GM19372 (cell line): ENCODE results near the gene FAM53A.
A peak's percentile ranks its signal among the peaks of the same experiment; 100 is the strongest.

Experiments used
- ATAC-seq: cut with Tn5 transposase; IDR thresholded peaks from one replicate; pipeline ENCODE4 v1.9.1; 2021; ENCODE audit warnings: mild to moderate bottlenecking, low read depth, moderate library complexity; ENCODE audit not compliant: unreplicated experiment

FAM53A gene, protein sequence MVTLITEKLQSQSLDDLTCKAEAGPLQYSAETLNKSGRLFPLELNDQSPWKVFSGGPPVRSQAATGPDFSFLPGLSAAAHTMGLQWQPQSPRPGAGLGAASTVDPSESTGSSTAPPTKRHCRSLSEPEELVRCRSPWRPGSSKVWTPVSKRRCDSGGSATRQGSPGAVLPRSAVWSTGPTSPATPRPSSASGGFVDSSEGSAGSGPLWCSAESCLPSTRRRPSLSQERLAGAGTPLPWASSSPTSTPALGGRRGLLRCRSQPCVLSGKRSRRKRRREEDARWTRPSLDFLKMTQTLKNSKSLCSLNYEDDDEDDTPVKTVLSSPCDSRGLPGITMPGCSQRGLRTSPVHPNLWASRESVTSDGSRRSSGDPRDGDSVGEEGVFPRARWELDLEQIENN

DNA sequence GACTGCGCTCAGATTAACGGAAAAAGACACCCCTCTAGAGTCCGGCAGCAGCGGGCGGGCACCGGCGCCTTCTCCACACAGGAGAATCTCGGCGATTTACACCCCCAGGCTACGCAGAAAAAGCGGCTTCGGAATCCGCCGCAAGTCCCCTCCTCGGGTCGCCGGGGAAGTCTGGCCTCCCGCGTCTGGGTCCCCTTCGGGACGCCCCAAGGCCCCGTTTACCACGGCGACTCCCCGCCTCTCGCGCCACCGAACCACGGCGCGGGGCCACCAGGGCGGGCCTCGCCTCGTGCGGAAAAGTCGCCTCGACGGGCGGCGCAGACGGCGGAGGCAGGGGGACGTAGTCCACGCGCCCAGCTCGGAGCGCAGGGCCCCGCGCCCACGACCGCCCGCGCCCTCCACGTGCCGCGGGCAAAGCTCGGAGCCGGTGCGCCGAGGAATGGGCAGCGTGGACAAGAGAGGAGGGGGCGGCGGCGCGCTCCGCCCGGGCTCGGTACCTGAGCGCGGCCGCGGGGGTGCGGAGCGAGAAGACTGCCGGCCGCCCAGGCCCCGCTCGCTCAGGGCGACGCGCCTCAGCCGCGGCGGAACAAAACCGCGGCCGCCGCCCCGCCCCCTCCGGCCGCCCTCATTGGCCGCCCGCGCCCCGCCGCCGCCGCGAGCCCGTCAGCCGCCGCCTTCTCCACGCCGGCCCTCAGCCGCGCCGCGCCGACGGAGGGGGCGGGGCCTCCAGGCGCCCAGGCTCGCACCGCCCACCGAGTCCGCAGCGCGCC lies at the start of gene FAM53A:
TSS of gene FAM53A (minus strand) at position 578 of the 770 bp plus-strand sequence. CDS start 15,572 bp downstream, outside the sequence.
- ATAC-seq = peak; percentile 90

DNA sequence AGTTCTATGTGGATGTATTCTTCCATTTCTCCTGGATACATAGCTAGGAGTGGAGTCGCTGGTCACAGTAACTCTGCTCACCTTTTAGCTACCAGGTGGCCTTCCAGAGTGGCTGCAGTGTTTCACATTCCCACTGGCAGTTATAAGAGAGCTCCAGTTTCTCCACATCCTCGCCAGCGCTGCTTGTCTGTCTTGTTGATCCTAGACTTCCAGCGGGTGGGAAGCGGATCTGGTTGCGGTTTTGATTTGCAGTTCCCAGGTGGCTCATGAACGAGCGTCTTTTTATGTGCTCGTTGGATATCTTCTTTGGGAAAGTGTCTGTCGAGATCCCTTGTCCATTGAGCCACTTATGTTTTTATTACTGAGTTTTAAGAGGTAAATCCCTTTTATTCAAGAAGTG lies 48.8 kb upstream of the FAM53A start:
- ATAC-seq = no peak

DNA sequence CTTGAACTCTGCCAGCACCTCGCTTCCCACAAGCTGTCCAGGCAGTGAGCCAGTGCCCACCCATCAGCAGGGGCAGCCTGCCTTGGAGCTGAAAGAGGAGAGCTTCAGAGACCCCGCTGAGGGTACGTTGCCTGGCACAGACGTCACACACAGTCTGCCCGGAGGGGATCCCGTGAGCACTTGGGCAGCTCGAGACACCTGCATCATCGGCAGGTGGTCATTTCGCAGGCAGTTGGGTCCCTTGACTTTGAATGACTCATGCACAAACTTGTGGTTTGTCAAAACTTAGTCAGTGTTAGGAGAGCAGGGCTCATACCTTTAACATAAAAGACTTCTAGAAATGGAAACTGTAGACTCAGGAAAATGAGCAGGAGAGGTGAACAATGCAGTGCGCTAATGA lies 47.1 kb upstream of the FAM53A start:
- no peak for ATAC-seq

DNA sequence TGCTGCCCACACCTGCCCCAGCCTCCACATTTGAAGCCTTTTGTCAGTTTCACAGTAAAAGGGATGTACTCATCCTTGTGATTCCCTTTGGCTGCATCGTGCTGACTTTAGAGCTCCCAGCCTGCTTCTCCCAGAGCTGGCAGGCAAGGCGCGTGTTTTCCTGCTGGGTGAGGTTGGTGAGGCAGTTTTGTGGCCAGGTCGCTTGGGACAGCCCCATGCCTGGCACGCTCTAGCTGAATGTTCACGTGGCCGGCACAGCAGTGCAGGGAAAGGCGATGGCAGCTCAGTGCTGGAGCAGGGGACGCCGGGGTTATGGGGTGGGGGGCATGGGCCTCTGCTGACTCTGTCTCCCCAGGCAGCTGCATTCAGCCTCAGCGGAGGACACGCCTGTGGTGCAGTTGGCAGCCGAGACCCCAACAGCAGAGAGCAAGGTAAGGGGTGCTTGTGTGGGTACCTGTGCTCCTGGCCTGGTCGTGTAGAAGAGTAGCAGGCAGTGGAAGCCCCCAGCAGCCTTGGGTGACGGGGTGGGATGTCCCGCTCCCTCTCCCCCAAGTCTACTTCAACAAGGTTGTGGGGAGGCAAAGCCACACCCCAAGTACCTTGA lies 46.5 kb upstream of the FAM53A start:
- ATAC-seq = no peak

DNA sequence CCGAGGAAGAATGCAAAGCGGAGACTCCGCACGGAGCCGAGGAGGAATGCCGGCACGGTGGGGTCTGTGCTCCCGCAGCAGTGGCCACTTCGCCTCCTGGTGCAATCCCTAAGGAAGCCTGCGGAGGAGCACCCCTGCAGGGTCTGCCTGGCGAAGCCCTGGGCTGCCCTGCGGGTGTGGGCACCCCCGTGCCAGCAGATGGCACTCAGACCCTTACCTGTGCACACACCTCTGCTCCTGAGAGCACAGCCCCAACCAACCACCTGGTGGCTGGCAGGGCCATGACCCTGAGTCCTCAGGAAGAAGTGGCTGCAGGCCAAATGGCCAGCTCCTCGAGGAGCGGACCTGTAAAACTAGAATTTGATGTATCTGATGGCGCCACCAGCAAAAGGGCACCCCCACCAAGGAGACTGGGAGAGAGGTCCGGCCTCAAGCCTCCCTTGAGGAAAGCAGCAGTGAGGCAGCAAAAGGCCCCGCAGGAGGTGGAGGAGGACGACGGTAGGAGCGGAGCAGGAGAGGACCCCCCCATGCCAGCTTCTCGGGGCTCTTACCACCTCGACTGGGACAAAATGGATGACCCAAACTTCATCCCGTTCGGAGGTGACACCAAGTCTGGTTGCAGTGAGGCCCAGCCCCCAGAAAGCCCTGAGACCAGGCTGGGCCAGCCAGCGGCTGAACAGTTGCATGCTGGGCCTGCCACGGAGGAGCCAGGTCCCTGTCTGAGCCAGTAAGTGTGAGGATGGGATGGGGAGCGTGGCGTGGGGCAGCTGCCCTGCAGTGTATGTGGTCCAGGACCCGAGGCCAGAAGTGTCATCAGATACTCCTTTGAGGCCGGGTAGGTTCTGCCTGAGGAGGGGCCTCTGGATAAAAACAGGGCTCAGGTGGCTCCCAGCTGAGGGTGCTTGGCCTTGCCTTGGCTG lies 44.2 kb upstream of the FAM53A start:
- no peak for ATAC-seq

DNA sequence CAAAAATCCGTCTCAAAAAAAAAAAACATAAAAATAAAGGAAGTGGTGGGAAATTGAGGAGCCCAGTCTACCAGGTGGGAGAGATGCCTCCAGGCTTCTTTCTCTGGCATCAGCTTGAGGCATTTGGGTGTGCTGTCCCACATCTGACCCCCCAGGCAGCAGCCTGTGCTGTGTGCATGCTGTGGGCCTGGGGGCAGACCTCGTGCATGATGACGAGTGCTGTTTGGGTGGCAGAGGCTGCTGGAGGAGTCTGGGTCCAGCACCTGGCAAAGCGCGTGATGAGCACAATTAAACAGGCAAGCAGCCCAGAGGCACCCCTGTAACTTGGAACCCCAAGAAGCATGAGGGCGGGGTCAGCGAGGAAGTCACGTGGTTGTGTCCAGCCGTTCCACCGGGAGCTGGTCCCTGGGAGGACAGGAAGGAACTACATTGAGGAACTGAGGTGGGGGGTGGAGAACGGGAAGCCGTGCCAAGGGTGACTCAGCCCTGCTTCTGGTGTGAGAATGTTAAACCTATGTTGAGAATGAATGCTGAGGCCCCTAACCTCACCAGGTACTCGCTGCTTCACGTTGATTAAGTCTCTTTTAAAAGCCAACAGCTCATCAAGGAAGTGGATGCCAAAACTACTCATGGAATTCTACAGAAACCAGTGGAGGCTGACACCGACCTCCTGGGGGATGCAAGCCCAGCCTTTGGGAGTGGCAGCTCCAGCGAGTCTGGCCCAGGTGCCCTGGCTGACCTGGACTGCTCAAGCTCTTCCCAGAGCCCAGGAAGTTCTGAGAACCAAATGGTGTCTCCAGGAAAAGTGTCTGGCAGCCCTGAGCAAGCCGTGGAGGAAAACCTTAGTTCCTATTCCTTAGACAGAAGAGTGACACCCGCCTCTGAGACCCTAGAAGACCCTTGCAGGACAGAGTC lies 43.3 kb upstream of the FAM53A start:
- ATAC-seq = no peak

DNA sequence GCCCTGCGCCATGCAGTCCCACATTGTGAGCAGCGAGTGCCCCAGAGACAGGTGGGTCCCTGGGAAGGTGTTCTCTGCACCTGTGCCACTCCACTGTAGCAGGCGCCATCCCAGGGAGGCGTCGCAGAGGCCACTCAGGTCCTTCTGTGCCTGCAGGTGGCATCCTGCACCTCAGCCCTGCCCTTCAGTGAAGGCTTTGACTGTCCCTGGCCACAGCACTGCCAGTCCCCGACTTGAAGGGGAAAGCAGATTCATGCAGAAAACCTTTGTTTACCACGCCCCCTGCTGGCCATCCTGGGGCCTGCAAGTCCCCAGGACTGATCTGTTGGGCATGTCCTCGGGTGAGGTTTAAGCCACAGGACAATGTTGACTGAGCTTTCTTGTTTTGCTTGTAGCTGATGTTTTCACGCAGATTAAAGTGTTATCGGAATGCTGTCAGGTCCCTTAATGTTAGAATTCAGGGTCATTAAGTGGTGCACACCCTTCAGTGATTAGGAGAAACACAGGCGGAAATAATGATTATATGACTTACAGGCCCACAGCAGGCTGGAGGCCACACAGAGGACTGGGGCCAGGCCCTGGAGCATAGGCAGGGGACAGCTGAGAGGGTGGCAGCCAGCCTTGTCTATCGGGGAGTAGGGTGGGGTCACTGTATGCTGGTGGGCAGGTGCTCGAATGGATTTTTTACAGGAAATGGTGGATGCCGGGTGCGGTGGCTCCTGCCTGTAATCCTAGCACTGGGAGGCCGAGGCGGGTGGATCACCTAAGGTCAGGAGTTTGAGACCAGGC lies 42.2 kb upstream of the FAM53A start:
- no peak for ATAC-seq

DNA sequence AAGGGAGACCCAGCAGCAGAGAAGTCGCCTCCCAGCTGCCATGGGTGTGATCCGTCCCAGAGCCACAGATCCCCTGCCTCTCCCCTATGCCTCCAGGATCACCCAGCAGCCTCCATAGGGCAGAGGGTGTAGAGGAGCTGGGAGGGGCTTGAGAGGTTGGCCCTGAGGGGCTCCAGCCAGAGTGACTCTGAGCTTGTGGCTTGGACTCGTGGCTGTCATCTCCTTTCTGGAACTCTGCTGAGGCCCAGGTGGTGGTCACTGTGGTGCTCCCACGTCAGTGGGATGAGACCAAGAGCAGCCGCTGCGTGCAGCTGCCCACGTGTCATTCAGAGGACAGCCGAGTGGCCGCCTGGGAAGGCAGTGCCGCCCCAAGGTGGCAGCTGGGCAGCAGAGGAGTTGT lies 41.4 kb upstream of the FAM53A start:
- no peak for ATAC-seq

DNA sequence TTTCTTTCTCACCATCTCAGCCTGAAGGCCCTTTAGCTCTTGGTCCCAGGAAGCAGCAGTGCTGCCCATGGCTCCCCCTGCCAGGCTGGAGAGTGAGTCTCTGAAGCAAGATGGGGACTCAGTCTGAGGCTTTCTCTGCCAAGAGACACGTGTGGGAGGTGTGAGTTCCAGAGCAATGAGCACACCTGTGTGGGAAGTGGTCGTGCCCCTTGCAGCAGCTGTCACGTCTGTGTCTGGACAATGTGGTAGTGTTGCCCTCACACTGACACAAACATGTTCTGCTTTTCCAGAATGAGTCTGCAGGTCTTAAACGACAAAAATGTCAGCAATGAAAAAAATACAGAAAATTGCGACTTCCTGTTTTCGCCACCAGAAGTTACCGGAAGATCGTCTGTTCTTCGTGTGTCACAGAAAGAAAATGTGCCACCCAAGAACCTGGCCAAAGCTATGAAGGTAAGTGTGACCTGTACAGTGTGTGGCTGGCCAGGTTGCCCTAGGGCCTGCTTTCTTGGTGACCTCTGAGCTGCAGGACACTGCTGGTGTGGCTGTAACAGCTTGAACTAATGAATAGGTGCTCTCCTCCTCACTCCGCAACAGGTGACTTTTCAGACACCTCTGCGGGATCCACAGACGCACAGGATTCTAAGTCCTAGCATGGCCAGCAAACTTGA lies 39.2 kb upstream of the FAM53A start:
- ATAC-seq = no peak

DNA sequence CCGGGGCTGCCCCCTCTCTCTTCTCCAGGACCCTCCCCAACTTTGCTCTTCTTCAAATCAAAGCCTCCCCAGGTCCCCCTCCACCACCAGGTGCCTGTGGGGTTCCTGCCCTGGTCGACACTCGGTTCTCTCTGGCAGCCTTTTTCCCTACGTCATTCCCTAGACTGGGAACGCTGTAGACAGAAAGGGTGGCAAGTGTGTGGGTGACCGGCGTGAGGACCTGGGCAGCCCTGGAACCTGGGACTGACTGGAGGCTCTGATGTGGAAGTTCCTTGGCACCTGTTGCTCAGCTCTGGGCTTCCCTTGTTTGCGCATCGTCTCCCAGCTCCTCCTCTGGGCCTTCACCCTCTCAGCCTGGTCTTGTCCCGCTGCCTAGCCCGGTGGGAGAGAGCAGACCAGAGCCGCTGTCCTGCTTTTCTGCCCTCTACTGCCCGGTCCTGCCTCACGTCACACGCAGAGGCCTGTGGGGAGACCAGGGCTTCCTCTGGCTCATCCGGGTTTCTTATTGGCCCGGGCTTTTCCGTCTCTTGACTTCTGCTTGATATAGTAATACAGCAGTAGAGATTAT lies 38.5 kb upstream of the FAM53A start:
- no peak for ATAC-seq

DNA sequence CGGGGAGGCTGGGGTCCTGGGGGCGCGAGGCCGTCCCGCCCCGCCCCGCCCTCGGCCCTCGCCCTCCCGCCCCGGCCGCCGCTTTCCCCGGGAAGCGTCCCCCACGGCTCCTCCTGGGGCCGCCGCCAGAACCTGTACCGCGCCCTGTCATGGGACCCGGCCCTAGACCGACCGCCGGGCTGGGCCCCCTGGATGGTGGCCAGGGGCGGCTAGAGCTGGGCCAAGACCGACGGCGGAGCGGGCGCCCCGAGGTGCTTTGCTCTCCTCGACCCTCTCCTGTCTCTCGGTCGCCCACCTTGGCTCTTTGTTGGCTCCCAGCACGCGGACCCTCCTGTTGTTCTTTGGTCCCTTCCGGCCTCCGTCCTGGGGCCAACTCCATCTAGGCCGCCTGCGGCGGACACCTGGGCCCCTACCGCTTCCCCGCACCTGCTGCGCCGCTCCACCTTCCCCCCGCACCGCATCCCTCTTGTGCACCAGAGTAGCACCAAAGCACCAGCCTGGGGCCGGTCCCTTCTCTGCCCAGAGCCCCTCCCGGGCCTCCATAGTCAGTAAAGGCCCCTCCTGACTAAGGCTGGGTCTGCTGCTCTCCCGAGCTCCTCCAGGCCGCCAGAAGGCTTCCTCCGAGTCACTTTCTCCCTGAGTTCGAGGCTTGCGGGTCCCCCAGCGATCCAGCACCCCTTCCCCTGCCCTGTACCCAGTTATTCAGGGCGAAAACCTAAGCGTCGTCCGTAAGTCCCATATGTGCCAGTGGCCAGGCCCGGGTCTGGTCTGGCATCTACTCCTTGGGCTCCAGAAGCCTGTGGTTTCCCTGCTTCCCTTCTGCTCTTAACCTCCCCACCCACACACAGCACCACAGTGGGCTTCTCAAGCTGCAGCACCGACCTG lies 37.8 kb upstream of the FAM53A start:
- no peak for ATAC-seq

DNA sequence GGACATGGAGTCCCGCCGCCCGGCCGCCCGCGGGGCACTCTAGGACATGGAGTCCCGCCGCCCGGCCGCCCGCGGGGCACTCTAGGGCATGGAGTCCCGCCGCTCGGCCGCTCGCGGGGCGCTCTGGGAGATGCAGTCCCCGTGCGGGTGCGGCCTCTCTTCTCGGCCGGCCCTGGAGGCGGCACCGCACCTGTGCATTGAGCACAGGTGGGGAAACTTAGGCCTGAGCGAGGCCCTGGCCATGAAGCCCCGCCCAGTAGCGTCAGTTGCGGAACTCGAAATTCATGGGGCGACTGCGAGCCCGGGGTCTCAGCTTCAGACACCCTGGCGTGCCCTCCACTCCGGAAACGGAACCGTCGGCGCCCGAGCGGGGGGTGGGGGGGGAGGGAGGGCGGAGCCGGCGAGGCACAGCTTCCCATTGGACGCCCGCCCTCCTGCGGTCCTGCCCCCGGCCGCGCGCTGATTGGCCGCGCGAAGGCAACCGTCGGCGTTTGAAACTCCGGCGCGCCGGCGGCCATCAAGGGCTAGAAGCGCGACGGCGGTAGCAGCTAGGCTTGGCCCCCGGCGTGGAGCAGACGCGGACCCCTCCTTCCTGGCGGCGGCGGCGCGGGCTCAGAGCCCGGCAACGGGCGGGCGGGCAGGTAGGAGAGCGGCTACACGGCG lies 37.0 kb upstream of the FAM53A start, which contains the start of the genes TACC3 and TMEM129:
TSS of gene TACC3 (plus strand) at position 519 of the 663 bp plus-strand sequence. CDS start 1,901 bp downstream, outside the sequence.
TSS of gene TMEM129 (minus strand) at position 321 of the 663 bp plus-strand sequence. CDS start 486 bp downstream, outside the sequence.
- peak; percentile 76 for ATAC-seq

DNA sequence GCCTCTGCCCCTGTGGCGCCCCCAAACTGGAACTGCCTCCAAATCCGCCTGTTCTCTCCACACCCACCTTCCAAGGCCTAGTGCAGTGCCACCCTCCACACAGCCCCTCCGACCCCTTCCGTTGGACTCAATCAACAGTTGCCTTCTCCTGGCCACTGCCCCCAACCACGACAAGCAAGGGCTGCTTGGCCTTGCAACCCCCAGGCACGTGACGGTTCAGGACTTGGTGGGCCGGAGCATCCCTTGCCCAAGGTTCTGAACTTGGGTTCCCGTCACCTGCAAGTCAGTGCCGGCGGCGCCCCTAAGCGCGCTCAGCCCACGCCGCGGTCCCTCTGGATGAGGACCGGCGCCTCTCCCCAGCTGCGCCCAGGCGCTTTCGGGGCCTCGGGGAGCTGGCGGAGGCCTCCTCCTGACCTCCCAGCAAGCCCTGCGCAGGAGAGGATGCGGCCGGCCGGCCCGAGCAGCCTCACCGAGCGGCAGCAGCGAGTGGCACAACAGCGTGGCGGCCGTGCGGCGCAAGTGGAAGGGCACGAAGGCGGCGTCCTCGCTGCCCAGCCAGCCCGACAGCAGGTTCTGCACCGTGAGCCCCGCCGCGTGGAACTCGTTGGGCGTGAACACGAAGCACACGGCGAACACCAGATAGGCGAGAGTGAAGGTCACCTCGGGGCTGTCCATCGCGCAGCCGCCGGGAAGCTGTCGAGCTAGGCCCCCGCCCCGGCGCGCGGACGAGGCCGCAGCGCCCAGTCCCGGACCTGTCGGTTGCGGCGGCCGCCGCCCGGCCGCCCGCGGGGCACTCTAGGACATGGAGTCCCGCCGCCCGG lies 36.3 kb upstream of the FAM53A start:
- peak; percentile 12 for ATAC-seq

DNA sequence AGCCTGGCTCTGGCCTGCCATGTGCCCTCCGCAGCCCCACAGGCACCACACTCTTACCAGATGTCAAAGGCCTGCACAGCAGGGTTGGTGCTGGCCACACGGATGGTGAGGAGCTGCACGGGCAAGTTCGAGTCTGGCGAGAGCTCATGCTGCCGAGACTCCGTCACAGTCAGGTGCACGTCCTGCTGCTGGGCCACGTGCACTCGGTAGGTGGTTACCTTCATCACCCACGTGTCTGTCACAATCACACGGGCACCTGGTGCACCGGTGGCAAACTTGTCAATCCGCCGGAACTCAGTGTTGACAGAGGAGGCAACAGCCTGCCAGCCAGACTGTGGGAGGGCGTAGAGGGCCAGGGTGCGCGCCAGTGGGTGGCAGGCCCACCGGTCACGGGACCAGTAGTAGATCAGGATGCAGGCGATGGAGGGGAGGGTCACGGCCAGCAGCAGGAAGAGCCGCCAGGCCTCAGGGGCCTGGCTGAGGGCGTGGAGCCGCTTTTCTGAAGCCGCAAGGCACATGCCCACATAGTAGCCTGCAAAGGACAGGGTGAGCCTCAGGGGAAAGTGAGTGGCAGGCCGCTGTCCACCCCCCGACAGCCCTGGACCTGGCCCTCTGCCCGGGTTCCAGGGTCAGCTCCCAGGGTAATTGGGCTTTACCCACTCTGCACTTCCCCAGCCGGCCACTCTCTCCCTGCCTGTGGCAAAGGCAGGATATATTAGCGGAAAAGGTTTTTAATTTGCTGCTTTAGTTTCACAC lies 34.2 kb upstream of the FAM53A start:
- ATAC-seq = no peak
